Liver (tissue), 9 donors: ENCODE results near the gene CHSY1. TPM values are rescaled to one million over a fixed set of nuclear protein-coding genes. Genes with fewer than 3 reads are reported as not detected.

Experiments used
- DNase-seq: peaks from one replicate; pipeline ENCODE4 v3.0.0-alpha.2; 2017; ENCODE audit warnings: low spot score
- H3K27ac ChIP-seq, 2 donors: one replicate each; pipeline ENCODE4 v1.7.0; 2013; ENCODE audit warnings: inconsistent platforms in 2 of 2, low read length in 2 of 2, control low read depth in 1 of 2, low read depth in 1 of 2, mild to moderate bottlenecking in 1 of 2
- H3K27me3 ChIP-seq, 4 donors: one replicate each; pipeline versions ENCODE4 v1.6.1 to v1.7.0; 2013; ENCODE audit warnings: low read length in 3 of 4, inconsistent platforms in 1 of 4, mild to moderate bottlenecking in 1 of 4, moderate library complexity in 1 of 4; ENCODE audit not compliant: control insufficient read depth in 4 of 4, insufficient read depth in 4 of 4
- H3K36me3 ChIP-seq, 4 donors: one replicate each; pipeline versions ENCODE4 v1.6.1 to v1.7.0; 2013; ENCODE audit warnings: low read length in 3 of 4, mild to moderate bottlenecking in 3 of 4, low read depth in 1 of 4, moderate library complexity in 1 of 4; ENCODE audit not compliant: control insufficient read depth in 4 of 4, insufficient read depth in 3 of 4
- H3K4me1 ChIP-seq, 4 donors: one replicate each; pipeline versions ENCODE4 v1.6.1 to v1.7.0; 2013; ENCODE audit warnings: low read length in 3 of 4, mild to moderate bottlenecking in 3 of 4, moderate library complexity in 1 of 4; ENCODE audit not compliant: control insufficient read depth in 4 of 4, insufficient read depth in 4 of 4
- H3K4me3 ChIP-seq, 3 donors: one replicate each; pipeline versions ENCODE4 v1.6.1 to v1.7.0; 2013; ENCODE audit warnings: low read length in 3 of 3, control low read depth in 1 of 3, low read depth in 1 of 3, mild to moderate bottlenecking in 1 of 3
- H3K9ac ChIP-seq, 2 donors: one replicate each; pipeline ENCODE4 v1.7.0; 2013; ENCODE audit warnings: low read length in 2 of 2, mild to moderate bottlenecking in 2 of 2, moderate library complexity in 2 of 2, control low read depth in 1 of 2, low read depth in 1 of 2
- H3K9me3 ChIP-seq, 4 donors: one replicate each; pipeline versions ENCODE4 v1.6.1 to v1.7.0; 2013; ENCODE audit warnings: low read length in 3 of 4; ENCODE audit not compliant: control insufficient read depth in 4 of 4
- CTCF ChIP-seq: fragments of 150-350 bp; IDR thresholded peaks from 2 replicates; pipeline ENCODE4 v1.5.1; 2017; ENCODE audit warnings: improper control_type of control experiment, low read depth, low read length; ENCODE audit not compliant: missing input control
- EGR1 ChIP-seq, 2 donors: IDR thresholded peaks; 2 replicates each; pipeline ENCODE4 v1.6.1; 2016 to 2018; ENCODE audit warnings: antibody characterized with exemption in 2 of 2, low read depth in 2 of 2
- FOXA1 ChIP-seq: IDR thresholded peaks from 2 replicates; pipeline ENCODE4 v1.6.1; 2016; ENCODE audit warnings: antibody characterized with exemption
- FOXA2 ChIP-seq: IDR thresholded peaks from 2 replicates; pipeline ENCODE4 v1.6.1; 2016; ENCODE audit warnings: antibody characterized with exemption
- HNF4A ChIP-seq, 2 donors: conservative IDR thresholded peaks; 2 replicates each; pipeline ENCODE4 v1.6.1; 2016; ENCODE audit warnings: antibody characterized with exemption in 2 of 2, mild to moderate bottlenecking in 2 of 2
- HNF4G ChIP-seq: IDR thresholded peaks from 2 replicates; pipeline ENCODE4 v1.6.1; 2016; ENCODE audit warnings: antibody characterized with exemption
- JUND ChIP-seq, 2 donors: IDR thresholded peaks; 2 replicates each; pipeline ENCODE4 v1.6.1; 2016; ENCODE audit warnings: antibody characterized with exemption in 2 of 2
- NR2F2 ChIP-seq: IDR thresholded peaks from 2 replicates; pipeline ENCODE4 v1.6.1; 2016; ENCODE audit warnings: antibody characterized with exemption
- RXRA ChIP-seq, 2 donors: IDR thresholded peaks; 2 replicates each; pipeline ENCODE4 v1.6.1; 2017 to 2018; ENCODE audit warnings: antibody characterized with exemption in 2 of 2, mild to moderate bottlenecking in 1 of 2
- SP1 ChIP-seq: IDR thresholded peaks from 2 replicates; pipeline ENCODE4 v1.6.1; 2018; ENCODE audit warnings: antibody characterized with exemption, mild to moderate bottlenecking
- TAF1 ChIP-seq: conservative IDR thresholded peaks from 2 replicates; pipeline ENCODE4 v1.6.1; 2016; ENCODE audit warnings: antibody characterized with exemption, mild to moderate bottlenecking
- YY1 ChIP-seq: IDR thresholded peaks from 2 replicates; pipeline ENCODE4 v1.6.1; 2016; ENCODE audit warnings: antibody characterized with exemption, mild to moderate bottlenecking
- WGBS: extraction: QIAGEN DNeasy Blood & Tissue Kit; methylation state at CpG from one replicate; pipeline ENCODE4 v1.1.7; 2013; 5-methylcytosine and 5-hydroxymethylcytosine counted together
- polyA plus RNA-seq, 2 donors: library from polyadenylated mRNA; stranded (reverse) in 1 of 2; unstranded in 1 of 2; fragments of 200-250 nt in 1 of 2; fragments of >200 nt in 1 of 2; fragmentation: Nextera tagmentation in 1 of 2; extraction: Ambion mirVana in 1 of 2; gene quantifications; one replicate each; pipeline versions ENCODE4 v1.2.1 to v1.2.3, GENCODE V29; 2013 to 2015
- total RNA-seq, 2 donors: library from RNA; depleted of rRNA; stranded (reverse); fragments of >200 nt; gene quantifications; one replicate each; pipeline ENCODE4 v1.2.3, GENCODE V29; 2014
- TF ChIP-seq, protein P1 (sequence below): IDR thresholded peaks from 2 replicates; pipeline ENCODE4 v1.6.1; 2016; ENCODE audit warnings: antibody characterized with exemption
- TF ChIP-seq, protein P2 (sequence below): IDR thresholded peaks from 2 replicates; pipeline ENCODE4 v1.6.1; 2016; ENCODE audit warnings: antibody characterized with exemption
- TF ChIP-seq, protein P3 (sequence below): IDR thresholded peaks from 2 replicates; pipeline ENCODE4 v1.6.1; 2016; ENCODE audit warnings: antibody characterized with exemption
- donor health status: healthy.
- donor health status: healthy.
- donor health status: healthy.
- donor health status: healthy.
- donor health status: healthy.

CHSY1 gene
- total and polyA plus RNA-seq, 4 donors, result 1.4 to 12.3 (median 6.6) TPM

DNA sequence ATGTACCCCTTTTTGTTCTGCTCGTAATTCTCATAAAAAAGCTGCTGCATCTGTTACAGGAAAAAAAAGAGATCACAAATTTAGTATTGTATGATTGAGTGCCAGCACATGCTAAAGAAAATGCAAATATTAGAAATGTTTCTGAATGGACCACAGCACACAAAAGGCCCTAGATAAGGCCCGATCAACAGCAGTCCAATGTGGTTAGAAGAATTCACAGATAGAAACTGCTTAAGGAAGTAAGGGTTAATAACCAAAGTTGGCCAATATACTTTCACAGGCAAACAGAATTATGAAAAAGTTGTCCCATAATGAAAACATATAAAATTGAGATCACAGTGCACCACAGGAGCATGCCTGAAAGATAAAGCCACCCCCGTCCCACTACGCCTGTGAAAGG is 72.9 kb downstream of the CHSY1 start:
- no peak overlapping the region for H3K27ac ChIP-seq
- no peaks in the 10 kb centered on the region for H3K27me3 ChIP-seq
- peaks cover 0 to 4% (median 3%) of the 10 kb centered on the region in 4 donors for H3K36me3 ChIP-seq
- no peaks in the 10 kb centered on the region for H3K9me3 ChIP-seq
- TF ChIP-seq HNF4G (no peak), SP1 (no peak), TAF1 (no peak), FOXA1 (no peak), RXRA (IDR thresholded peaks at IDR 0.05) (no peak), YY1 (no peak), HNF4A (conservative IDR thresholded peaks at IDR 0.05) (no peak)
- TF ChIP-seq, protein P1, sequence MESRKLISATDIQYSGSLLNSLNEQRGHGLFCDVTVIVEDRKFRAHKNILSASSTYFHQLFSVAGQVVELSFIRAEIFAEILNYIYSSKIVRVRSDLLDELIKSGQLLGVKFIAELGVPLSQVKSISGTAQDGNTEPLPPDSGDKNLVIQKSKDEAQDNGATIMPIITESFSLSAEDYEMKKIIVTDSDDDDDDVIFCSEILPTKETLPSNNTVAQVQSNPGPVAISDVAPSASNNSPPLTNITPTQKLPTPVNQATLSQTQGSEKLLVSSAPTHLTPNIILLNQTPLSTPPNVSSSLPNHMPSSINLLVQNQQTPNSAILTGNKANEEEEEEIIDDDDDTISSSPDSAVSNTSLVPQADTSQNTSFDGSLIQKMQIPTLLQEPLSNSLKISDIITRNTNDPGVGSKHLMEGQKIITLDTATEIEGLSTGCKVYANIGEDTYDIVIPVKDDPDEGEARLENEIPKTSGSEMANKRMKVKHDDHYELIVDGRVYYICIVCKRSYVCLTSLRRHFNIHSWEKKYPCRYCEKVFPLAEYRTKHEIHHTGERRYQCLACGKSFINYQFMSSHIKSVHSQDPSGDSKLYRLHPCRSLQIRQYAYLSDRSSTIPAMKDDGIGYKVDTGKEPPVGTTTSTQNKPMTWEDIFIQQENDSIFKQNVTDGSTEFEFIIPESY, result no peak
- TF ChIP-seq, protein P2, sequence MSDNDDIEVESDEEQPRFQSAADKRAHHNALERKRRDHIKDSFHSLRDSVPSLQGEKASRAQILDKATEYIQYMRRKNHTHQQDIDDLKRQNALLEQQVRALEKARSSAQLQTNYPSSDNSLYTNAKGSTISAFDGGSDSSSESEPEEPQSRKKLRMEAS, result no peak
- no peak overlapping the region for H3K9ac ChIP-seq
- H3K4me3 ChIP-seq, result no peak overlapping the region
- WGBS, result 95% methylated on average over 4 of the region's 4 CpGs
- H3K4me1 ChIP-seq, result peaks cover 0 to 5% (median under 1%) of the 10 kb centered on the region in 4 donors
- no peak for DNase-seq

DNA sequence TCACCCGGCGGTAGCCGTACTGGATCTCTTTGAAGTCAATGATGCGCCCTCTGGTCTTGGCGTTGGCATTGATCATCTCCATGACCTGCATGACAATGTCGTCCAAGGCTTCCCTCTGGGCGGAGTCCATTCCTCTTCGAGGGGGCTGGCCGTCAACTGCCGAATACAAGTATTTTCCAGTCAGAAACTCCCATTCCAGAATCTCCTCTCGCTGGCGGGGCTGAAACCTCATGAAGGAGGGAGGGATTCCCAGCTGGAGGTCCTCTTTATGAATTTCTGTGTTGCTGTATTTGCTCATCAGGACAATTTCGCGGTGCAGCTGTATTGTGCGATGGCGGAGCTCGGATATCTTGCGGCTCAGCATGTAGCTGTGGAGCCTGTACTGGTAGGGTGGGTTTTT is 73.4 kb downstream of the CHSY1 start:
- Histone ChIP-seq H3K4me3 (no peak overlapping the region), H3K9me3 (no peaks in the 10 kb centered on the region), H3K9ac (no peak overlapping the region), H3K36me3 (peaks cover 0 to 4% (median 3%) of the 10 kb centered on the region in 4 donors), H3K27me3 (no peaks in the 10 kb centered on the region), H3K4me1 (peaks cover 0 to 10% (median 2%) of the 10 kb centered on the region in 4 donors), H3K27ac (no peak overlapping the region)
- TF ChIP-seq NR2F2, result no peak
- WGBS, result 95% methylated on average over 18 of the region's 18 CpGs
- DNase-seq, result no peak

GRCh38 chr15:101177866-101178265 is 74.0 kb downstream of the CHSY1 start:
- Histone ChIP-seq H3K4me3 (no peak overlapping the region), H3K27ac (no peak overlapping the region), H3K9me3 (no peaks in the 10 kb centered on the region), H3K4me1 (peaks cover 0 to 10% (median 2%) of the 10 kb centered on the region in 4 donors), H3K9ac (no peak overlapping the region), H3K27me3 (no peaks in the 10 kb centered on the region), H3K36me3 (peaks cover 0 to 4% (median 3%) of the 10 kb centered on the region in 4 donors)
- TF ChIP-seq HNF4G (no peak), YY1 (no peak), FOXA1 (no peak), JUND (IDR thresholded peaks at IDR 0.05) (no peak), CTCF (no peak), SP1 (no peak), EGR1 (IDR thresholded peaks at IDR 0.05; ENCODE audit: low read depth in 2 of 2) (no peak), FOXA2 (no peak), NR2F2 (no peak), RXRA (IDR thresholded peaks at IDR 0.05) (no peak)
- TF ChIP-seq, protein P2, result no peak
- TF ChIP-seq, protein P3, sequence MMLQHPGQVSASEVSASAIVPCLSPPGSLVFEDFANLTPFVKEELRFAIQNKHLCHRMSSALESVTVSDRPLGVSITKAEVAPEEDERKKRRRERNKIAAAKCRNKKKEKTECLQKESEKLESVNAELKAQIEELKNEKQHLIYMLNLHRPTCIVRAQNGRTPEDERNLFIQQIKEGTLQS, result no peak
- WGBS, result 95% methylated on average over 14 of the region's 14 CpGs
- DNase-seq, result no peak
